ENCODE results near the gene OSBPL5.

The OSBPL5 gene

DNA sequence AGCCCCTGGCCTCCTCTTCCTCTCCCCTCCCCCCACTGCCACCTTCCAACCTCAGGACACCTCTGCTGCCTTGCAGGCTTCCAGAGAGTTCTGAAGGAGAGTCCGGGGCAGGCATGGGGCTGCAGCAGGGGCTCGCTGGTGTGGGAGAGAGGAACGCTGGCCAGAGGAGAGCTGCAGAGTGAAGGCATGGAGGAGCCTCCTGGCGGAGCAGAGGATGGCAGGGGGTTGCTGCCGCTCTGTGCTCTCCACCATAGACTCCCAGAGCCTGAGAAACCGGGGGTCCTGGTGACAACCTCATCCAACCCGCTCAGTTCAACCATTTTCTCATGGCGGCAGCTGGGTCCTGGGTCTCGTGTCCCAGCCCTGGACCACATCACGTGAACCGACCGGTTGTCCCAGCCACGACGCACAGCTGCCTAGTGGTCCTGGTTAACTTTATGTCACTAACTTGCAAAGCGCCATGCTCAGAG is 36.0 kb upstream of the OSBPL5 start:
- ATAC-seq = no peak
- Mint-ChIP-seq H3K4me1 (peaks cover 20% of the 10 kb centered on the region), H3K9me3 (no peaks in the 10 kb centered on the region), H3K27ac (no peak overlapping the region), H3K4me3 (no peak overlapping the region), H3K27me3 (peaks cover 46% of the 10 kb centered on the region)
- DNase-seq = no peak

DNA sequence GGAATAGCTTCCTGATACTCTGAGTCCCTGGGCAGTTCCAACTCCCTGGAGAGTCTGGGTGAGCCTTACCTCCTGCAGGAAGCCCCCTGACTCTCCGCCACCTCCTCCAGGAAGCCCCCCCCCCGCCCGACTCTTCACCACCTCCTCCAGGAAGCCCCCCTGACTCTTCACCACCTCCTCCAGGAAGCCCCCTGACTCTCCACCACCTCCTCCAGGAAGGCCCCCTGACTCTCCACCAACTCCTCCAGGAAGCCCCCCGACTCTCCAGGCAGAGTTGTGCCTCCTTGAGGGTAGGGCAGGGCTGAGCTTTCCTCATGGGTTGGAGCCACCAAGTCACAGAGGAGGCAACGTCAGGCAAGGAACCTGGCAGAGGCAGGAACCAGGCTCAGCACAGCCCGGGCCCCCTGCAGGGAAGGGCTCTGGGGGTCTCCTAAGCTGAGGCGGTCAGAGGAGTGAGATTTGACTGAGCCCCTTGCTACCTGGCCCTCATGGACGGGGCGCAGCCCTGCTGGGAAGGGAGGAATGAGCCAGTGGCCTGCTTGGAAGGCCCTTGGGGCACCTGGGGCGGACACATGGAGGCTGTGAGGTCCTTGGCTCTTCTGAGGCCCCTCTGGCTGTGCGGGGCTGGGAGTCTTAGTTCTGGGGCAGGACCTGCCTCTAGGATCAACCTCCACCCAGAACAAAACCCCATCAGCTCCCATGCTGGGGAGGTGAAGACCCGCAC is 35.4 kb upstream of the OSBPL5 start:
- peak overlapping the region in 1 of 2 donors; percentile 42 for H3K27ac Mint-ChIP-seq
- ATAC-seq (no peak), DNase-seq (no peak)
- H3K4me3 Mint-ChIP-seq = no peak overlapping the region
- no peaks in the 10 kb centered on the region for H3K9me3 Mint-ChIP-seq
- peaks cover 46% of the 10 kb centered on the region for H3K27me3 Mint-ChIP-seq
- H3K4me1 Mint-ChIP-seq = peaks cover 20% of the 10 kb centered on the region

DNA sequence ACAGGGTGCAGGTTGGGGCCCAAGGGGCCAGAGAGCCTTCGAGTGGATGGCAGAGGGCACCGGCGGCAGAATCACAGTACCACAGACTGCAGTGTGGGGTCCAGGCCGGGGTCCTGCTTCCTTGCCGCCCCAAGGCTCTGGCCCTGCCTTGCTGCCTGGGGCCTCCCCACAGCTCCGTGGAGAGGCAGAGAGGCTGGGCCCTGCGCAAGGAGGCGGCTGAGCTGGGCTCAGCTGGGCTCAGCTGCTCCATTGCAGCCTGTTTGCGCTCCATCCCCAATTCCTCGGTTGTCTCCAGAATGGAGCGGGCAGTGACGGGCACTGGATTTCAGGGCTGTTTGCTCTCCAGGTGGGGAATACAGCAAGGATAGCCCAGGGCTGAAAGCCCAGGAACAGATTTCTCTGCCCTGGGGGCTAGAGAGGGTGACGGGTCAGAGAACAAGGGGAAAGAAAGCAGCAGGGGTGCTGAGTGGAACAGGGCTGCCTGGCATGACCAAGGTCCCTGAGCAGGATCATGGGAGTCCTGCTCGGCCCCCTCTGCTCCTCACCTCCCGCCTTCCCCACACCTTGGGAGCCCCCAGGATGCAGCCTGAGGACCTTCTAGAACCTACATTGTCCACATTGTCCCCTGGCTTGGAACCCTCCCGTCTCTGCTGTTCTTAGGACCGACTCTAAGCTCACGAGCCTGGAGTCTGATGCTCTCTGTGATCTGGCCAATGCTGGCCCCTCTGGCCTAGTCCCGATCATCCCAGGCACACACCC is 34.6 kb upstream of the OSBPL5 start:
- Mint-ChIP-seq H3K4me3 (no peak overlapping the region), H3K27ac (peak overlapping the region in 1 of 2 donors; percentile 59), H3K4me1 (peaks cover 20% of the 10 kb centered on the region), H3K27me3 (peaks cover 46% of the 10 kb centered on the region), H3K9me3 (no peaks in the 10 kb centered on the region)
- DNase-seq (no peak), ATAC-seq (no peak)

DNA sequence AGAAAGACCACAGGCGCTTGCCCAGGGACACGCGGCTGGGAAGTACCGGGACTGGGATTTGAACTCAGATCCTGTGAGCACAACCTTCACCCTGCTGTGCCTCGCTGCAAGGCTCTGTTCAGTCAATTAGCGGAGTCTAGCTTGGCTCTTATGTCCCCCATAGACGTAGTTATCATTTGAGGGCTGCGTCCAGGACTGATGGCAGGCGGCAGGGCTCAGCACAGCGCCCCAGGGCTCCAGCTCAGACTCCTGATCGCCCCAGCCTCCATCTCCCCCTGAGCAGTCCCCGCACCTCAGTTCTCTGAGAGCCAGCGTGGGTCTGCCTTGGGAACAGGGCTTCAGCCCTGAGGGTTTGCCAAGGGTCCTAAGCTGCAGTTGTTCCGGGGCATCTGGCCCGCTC is 33.7 kb upstream of the OSBPL5 start:
- Mint-ChIP-seq H3K9me3 (no peaks in the 10 kb centered on the region), H3K4me1 (peaks cover 20% of the 10 kb centered on the region), H3K4me3 (no peak overlapping the region), H3K27me3 (peaks cover 46% of the 10 kb centered on the region), H3K27ac (no peak overlapping the region)
- DNase-seq (no peak), ATAC-seq (no peak)

DNA sequence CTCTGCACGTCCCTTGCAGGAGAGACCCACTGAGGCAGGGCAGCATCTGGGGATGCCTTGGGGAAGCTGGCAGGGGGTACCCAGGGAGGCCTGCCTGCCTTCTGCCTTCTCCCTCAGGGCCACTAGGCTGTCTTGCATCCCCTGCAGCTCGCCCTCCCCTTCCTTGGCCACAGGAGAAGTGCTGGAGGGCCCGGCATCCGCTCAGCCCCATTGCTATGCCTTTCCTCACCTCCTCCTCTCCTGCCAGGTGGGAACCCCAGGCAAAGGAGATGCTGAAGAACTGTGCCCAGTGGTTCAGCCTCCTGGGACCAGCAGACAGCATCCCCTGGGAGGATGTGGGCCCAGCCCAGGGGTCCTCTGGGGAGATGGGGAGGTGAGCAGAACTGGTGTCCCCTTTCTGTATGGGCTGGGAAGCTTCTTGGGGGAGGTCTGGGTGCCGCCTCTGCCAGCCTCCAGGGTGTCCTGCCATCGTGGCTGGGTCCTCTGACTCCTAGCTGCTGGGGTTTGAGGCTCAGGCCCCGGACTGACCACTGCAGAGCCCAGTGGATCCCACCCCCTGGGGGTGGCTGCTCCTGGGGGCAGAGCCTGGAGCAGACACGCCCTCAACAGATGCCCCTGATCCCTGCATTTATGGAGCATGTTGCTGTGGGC is 32.9 kb upstream of the OSBPL5 start:
- peaks cover 19% of the 10 kb centered on the region for H3K4me1 Mint-ChIP-seq
- ATAC-seq (no peak), DNase-seq (no peak)
- H3K27me3 Mint-ChIP-seq = peaks cover 39% of the 10 kb centered on the region
- H3K9me3 Mint-ChIP-seq = no peaks in the 10 kb centered on the region
- H3K27ac Mint-ChIP-seq = no peak overlapping the region
- H3K4me3 Mint-ChIP-seq = no peak overlapping the region

DNA sequence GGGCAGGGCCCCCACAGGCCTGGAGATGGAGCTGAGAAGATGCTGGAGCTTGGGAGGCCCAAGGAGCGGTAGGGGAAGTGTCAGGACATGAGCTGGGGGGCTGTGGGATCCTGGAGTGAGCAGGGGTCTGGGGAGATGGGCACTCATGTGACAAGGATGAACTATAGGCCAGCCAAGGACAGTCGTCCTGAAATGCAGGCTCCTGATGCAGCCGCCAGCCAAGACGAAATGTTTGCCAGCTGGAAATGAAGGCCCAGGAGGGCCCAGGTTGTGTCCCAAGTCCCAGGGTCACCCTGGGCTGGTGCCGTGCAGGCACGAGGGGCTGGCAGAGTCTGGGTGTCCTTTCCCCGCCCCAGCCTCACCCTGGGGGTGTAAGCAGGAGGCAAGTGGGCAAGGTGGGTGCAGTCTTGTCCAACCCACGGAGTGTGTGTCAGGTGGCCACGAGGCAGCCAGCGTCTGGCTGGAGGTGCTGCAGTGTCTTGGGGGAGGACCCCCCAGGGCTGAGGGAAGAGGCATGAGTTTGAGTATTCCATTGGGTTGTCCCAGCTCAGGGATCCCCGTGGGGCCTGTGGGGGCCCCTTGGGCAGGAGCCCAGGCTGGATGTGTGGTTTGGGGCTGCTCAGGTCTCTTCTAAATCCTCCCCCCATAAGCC is 32.1 kb upstream of the OSBPL5 start:
- H3K4me3 Mint-ChIP-seq = no peak overlapping the region
- H3K27ac Mint-ChIP-seq = peak overlapping the region in 1 of 2 donors; percentile 65
- H3K4me1 Mint-ChIP-seq = peaks cover 11% of the 10 kb centered on the region
- peaks cover 30% of the 10 kb centered on the region for H3K27me3 Mint-ChIP-seq
- ATAC-seq = no peak
- no peaks in the 10 kb centered on the region for H3K9me3 Mint-ChIP-seq
- DNase-seq = no peak

DNA sequence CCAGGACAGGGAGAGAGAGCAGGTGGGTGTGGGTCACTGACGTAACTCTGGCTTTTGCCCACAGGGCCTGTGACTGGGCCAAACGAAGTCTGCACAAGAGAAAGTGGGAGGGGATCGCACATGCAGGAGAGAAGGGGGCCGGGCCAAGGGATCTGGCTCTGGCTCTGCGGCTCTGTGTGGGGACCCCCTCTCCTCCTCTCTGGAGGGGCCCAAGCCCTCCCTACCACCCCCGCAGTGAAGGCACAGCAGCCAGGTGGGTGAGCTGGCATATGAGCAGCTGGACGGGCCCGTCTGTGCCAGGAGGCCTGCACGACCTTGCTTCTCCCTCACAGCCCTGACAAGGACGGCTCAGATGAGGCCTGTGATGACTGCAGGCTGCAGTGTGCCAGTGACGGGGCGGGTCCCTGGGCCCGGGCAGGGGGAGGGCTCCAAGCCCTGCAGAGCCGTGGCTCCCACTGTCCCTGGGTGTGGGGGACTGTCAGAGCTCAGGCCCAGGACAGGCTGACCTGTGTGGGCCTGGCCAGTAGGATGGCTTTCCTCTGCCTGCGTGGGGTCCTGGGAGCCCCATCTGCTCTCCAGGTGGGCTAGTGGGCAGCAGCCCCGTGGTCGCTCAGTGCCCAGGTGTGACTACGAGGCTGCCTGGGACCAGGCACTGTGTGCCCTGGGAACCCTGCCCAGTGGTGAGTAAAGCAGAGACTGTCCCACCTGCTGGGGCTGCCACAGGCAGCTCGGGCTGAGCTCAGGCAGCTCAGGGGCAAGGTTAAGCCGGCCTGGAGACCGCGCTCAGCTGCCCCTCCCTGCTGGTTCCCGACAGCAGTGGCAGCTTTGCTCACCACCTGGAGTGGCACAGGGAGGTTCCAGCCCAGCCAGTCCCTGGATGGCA is 31.3 kb upstream of the OSBPL5 start:
- Mint-ChIP-seq H3K9me3 (no peaks in the 10 kb centered on the region), H3K27ac (no peak overlapping the region), H3K27me3 (peaks cover 23% of the 10 kb centered on the region), H3K4me3 (no peak overlapping the region), H3K4me1 (peaks cover 4% of the 10 kb centered on the region)
- ATAC-seq (peak; percentile 17), DNase-seq (no peak)

DNA sequence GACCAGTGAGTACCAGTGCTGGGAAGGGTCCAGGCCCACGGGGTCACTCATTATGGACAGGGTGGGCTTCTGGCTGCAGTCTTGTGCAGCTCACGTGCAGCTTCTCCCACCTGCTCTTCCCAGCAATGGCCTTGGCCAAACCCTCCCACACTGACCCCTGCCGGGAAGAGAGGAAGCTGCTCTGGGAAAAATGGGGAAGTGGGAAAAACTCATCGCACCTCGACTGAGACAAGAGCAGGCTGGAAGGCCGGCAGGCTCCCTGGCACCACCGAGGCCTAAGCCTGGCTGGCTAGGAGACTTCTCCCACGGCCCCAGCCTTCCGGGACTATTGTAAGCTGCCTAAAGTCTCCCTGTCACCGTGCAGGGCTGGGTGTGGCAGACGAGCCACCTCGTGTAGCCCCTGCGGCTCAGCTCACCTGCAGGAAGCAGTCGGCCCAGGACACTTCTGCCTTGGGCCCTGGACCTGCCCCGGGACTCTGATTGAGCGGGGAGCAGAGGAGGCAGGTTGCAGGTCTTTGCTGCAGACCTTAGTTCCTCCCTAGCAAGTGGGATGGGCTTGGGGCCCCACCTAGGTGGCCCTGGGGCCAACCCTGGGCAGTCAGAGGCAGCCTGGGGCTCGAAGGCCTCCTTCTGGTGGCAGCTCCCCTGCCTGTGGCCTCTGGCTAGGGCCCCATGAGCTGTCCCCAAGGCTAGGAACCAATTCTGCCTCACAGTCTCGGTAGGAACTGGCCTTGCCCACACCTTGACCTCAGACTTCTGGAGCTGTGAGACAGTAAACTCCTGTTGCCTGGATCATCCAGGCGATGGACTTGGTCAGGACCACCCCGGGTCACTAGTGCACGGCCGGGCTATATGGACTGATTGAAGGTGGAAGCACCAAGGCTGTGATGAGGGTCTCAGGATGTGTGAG is 30.4 kb upstream of the OSBPL5 start:
- Mint-ChIP-seq H3K27ac (no peak overlapping the region), H3K4me1 (no peaks in the 10 kb centered on the region), H3K27me3 (peaks cover 14% of the 10 kb centered on the region), H3K9me3 (no peaks in the 10 kb centered on the region), H3K4me3 (no peak overlapping the region)
- no peak for ATAC-seq
- no peak for DNase-seq

DNA sequence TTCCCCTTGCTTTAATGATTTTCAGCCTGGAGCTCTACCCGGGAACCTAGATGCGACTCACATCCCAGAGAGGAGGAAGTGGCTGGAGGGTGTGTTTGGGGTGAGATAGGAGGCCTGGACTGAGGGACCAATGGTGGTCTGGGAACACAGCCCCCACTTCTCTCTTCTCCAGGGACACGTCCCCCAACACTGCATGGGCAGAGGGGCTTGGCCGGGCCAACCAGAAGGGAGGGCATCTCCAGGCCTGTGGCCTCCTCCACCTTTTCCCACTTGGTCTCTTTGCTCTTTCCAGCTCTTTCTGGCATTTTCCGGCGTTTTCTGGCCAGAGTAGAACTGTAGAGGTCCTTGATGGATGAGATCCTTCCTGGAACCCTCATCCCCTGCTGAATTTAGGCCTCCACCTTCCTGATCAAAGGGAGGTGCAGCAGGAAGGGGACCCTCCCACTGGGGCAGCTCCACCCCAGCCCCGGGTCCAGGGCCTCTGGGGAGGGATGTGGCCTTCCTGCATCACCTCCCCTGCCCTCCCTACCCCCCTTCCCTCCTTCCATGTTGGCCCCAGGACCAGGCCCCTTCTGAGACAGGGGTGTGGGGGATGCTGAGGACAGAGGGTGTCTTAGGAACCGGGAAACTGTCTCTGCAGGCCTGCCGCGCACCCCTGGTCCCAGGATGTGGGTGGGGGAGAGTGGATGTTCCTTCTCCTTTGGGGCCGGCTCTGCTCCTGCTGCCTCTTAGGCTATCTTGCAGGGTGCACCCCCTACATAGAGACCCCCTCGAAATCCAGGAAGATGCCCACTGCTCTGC is 29.1 kb upstream of the OSBPL5 start:
- DNase-seq = no peak
- no peak for ATAC-seq
- Mint-ChIP-seq H3K9me3 (no peaks in the 10 kb centered on the region), H3K4me1 (no peaks in the 10 kb centered on the region), H3K27ac (no peak overlapping the region), H3K4me3 (no peak overlapping the region), H3K27me3 (peaks cover 10% of the 10 kb centered on the region)

DNA sequence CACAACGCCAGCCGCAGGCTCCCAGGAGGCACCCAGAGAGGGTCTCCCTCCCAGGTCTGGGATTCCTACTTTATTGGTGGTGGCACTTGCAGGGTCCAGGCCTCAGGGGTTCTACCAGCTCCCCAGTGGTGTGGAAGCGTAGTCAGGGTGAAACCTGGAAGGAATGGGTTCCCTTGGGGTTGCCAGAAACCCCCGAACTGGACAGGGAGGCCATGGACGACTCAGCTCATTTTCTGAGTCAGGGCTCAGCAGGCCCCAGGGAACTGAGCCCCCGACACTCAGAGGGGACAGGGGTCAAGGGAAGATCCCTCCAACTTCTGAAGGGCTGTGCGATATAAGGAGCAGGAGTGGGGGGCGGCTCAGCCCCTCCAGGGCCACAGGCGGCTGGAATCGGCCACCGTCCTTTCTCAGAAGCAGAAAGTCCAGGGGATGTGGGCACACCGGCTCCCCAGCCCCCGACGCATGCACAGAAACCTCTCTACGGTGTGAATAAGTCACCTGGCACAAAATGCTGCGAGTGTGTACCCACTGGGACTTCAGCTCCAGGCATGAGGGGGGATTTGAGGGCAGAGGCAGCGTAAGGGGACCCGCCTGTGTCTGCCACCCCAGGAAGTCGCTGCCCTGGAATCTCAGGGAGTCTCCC is 28.4 kb upstream of the OSBPL5 start:
- no peak for DNase-seq
- Mint-ChIP-seq H3K4me1 (no peaks in the 10 kb centered on the region), H3K27me3 (peaks cover 10% of the 10 kb centered on the region), H3K4me3 (no peak overlapping the region), H3K27ac (no peak overlapping the region), H3K9me3 (no peaks in the 10 kb centered on the region)
- ATAC-seq = no peak

DNA sequence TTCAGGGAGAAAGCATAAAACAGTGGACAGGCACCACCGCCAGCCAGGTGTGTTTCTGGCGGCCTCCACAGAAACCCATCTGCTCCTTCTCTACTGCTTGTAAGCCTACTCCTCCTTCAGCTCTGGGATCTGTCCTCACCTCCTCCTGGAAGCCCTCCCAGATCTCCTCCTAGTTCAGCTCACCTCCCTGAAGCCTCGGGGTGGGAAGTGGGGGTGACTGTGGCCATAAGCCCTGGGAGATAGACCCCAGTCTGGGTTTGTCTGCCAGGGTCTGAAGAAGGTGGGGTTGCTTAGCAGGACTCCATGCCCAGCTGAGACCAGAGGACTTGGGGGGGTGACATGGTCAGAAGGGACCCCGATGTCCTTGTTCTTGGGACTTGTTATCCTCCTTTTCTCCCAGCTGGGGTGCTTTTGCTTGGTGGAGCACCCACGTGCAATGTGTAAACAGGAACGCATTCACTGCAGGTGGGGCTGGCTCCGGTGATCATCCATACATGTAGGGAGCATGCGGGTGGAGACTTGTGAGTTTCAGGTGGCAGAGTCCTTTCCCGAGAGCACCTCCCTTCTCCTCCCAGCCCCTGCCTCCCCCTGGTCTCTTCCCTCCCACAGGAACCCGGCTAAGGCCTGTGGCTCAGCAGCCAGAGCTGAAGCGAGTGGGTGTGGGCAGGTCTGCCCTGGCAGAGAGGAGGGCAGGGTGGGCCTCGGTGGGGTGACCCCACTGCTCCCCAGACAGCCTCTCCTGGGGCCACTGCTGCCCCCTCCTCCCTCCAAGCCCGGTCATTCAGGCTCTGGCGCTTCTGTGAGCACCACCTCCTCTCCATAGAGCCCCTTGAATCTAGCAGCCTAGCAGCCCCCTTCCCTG is 27.6 kb upstream of the OSBPL5 start:
- Mint-ChIP-seq H3K27ac (no peak overlapping the region), H3K4me1 (no peaks in the 10 kb centered on the region), H3K4me3 (no peak overlapping the region), H3K9me3 (no peaks in the 10 kb centered on the region), H3K27me3 (peaks cover 10% of the 10 kb centered on the region)
- ATAC-seq (no peak), DNase-seq (no peak)

DNA sequence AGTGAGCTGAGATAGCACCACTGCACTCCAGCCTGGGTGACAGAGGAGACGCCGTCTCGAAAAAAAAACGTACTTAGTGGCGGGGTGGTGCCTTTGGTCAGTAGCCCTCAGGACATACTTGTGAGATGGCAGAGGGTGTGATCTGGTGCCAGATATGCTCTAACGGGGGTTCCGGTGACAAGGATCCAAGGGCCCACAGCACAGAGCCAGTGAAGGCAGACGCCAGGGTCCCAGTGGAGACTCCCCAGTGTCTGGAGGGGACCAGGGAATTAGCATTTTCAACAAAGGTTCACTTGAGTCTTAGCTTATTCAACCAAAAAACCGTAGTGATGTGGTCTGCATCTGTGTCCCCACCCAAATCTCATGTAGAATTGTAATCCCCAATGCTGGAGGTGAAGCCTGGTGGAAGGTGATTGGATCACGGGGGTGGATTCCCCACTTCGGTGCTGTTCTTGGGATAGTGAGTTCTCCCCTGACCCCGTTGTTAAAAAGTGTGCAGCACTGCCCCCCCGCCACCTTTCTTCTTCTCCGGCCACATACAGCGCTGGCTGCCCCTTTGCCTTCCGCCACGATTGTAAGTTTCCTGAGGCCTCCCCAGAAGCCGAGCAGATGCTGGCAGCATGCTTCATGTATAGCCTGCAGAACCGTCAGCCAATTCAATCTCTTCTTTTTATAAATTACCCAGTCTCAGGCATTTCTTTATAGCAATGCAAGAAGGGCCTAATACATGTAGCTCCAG is 26.6 kb upstream of the OSBPL5 start:
- Mint-ChIP-seq H3K27ac (no peak overlapping the region), H3K4me3 (no peak overlapping the region), H3K9me3 (no peaks in the 10 kb centered on the region), H3K4me1 (no peaks in the 10 kb centered on the region), H3K27me3 (peaks cover under 1% of the 10 kb centered on the region)
- DNase-seq = no peak
- ATAC-seq = no peak

All from stimulated activated naive CD8-positive, alpha-beta T cell treated with anti-CD3 and anti-CD28 coated beads, Interleukin-15, amount 100 ng/mL, for 72 hours (primary cell).